HCT116 (cell line): ENCODE measurements around the gene OVOL2. TPM values are rescaled to one million over a fixed set of nuclear protein-coding genes. Genes with fewer than 3 reads are reported as not detected.

Experiments used
- ATAC-seq: fragments of 200-7000 bp; cut with Tn5 transposase; 2 replicates; pipeline ENCODE4 v1.9.1; 2020; ENCODE audit warnings: mild to moderate bottlenecking, moderate library complexity
- BruUV-seq: library from RNA; stranded (reverse); fragments of 400-500 nt; replicated peaks from 2 replicates; lab custom pipeline; 2021; lab: Mats Ljungman, UMichigan
- CTCF ChIA-PET: fragments of 300-600 bp; sonication (Branson Sonifier 250); formaldehyde crosslinking; loops from one replicate; lab custom pipeline; 2021; ENCODE audit warnings: antibody characterized with exemption; lab: Charles Lee
- POLR2A ChIA-PET: fragments of 300-600, 350-600 bp; sonication (Branson Sonifier 250); formaldehyde crosslinking; loops from one replicate; lab custom pipeline; 2021; ENCODE audit warnings: antibody characterized with exemption; lab: Charles Lee
- RAD21 ChIA-PET, 2 experiments: fragments of 300-600 bp; sonication (Branson Sonifier 250); formaldehyde crosslinking; loops; one replicate each; lab custom pipeline; 2023; ENCODE audit warnings: low total read pairs in 2 of 2; ENCODE audit not compliant: uncharacterized antibody in 2 of 2, unreplicated experiment in 2 of 2, low non-redundant PET in 1 of 2; lab: Charles Lee
- DNase-seq: peaks from one replicate; pipeline ENCODE4 v3.0.0-alpha.2; 2010; ENCODE audit warnings: low read depth, low spot score
- H2AFZ ChIP-seq: fragments of 200-600 bp; shearing (Covaris generic), sonication (generic); 2 replicates; pipeline ENCODE4 v1.6.1; 2017; ENCODE audit warnings: low read depth, mixed run types, mixed read lengths, antibody characterized with exemption, low read length; ENCODE audit not compliant: poor library complexity, severe bottlenecking
- H3K27ac ChIP-seq: 2 replicates; pipeline ENCODE4 v1.5.1; 2012; ENCODE audit warnings: low read depth, low read length
- H3K27me3 ChIP-seq: fragments of 200-600 bp; sonication (generic); 2 replicates; pipeline ENCODE4 v1.6.1; 2016; ENCODE audit warnings: mixed run types, low read length, mixed read lengths; ENCODE audit not compliant: insufficient read depth
- H3K36me3 ChIP-seq, 2 experiments: fragments of 200-500 bp in 1 of 2; fragments of 200-600 bp in 1 of 2; sonication (Bioruptor generic) in 1 of 2; sonication (generic) in 1 of 2; 2 replicates each; pipeline versions ENCODE4 v1.5.1 to v1.6.1; 2014 to 2016; ENCODE audit warnings: low read length in 2 of 2, inconsistent platforms in 1 of 2, mixed read lengths in 1 of 2, mixed run types in 1 of 2; ENCODE audit not compliant: insufficient read depth in 2 of 2, control insufficient read depth in 1 of 2
- H3K4me1 ChIP-seq, 2 experiments: fragments of 200-600 bp in 1 of 2; sonication (generic) in 1 of 2; 2 replicates each; pipeline versions ENCODE4 v1.5.1 to v1.6.1; 2012 to 2017; ENCODE audit warnings: low read length in 2 of 2, inconsistent platforms in 1 of 2, mild to moderate bottlenecking in 1 of 2, mixed read lengths in 1 of 2, mixed run types in 1 of 2, moderate library complexity in 1 of 2; ENCODE audit not compliant: insufficient read depth in 2 of 2, control insufficient read depth in 1 of 2
- H3K4me2 ChIP-seq: fragments of 200-600 bp; sonication (generic); 2 replicates; pipeline ENCODE4 v1.6.1; 2017; ENCODE audit warnings: mixed run types, low read length, mixed read lengths
- H3K4me3 ChIP-seq, 2 experiments: fragments of 200-600 bp in 1 of 2; sonication (generic) in 1 of 2; replicated peaks in 1 of 2; 2 replicates each; pipeline ENCODE4 v1.5.1; 2011 to 2016; ENCODE audit warnings: low read length in 2 of 2, control low read depth in 1 of 2, low read depth in 1 of 2, mild to moderate bottlenecking in 1 of 2, mixed read lengths in 1 of 2, mixed run types in 1 of 2
- H3K79me2 ChIP-seq: fragments of 200-600 bp; sonication (generic); 2 replicates; pipeline ENCODE4 v1.6.1; 2017; ENCODE audit warnings: mild to moderate bottlenecking, mixed run types, low read length, moderate library complexity, mixed read lengths; ENCODE audit not compliant: insufficient read depth
- H3K9ac ChIP-seq: fragments of 200-600 bp; sonication (generic); 2 replicates; pipeline ENCODE4 v1.6.1; 2016; ENCODE audit warnings: low read length, mixed read lengths
- H3K9me2 ChIP-seq: fragments of 200-600 bp; sonication (generic), shearing (Covaris generic); 2 replicates; pipeline ENCODE4 v1.6.1; 2017; ENCODE audit warnings: mixed run types, mild to moderate bottlenecking, moderate library complexity; ENCODE audit not compliant: insufficient read depth
- H3K9me3 ChIP-seq, 2 experiments: fragments of 200-500 bp in 1 of 2; fragments of 200-600 bp in 1 of 2; sonication (Bioruptor generic) in 1 of 2; sonication (generic) in 1 of 2; 2 replicates each; pipeline ENCODE4 v1.6.1; 2014 to 2017; ENCODE audit warnings: low read length in 2 of 2, mixed read lengths in 2 of 2, inconsistent platforms in 1 of 2, low read depth in 1 of 2, mild to moderate bottlenecking in 1 of 2, mixed run types in 1 of 2, moderate library complexity in 1 of 2; ENCODE audit not compliant: control insufficient read depth in 1 of 2, insufficient read depth in 1 of 2
- H4K20me1 ChIP-seq: fragments of 200-600 bp; sonication (generic), shearing (Covaris generic); 2 replicates; pipeline ENCODE4 v1.6.1; 2017; ENCODE audit warnings: mixed run types, mild to moderate bottlenecking, moderate library complexity; ENCODE audit not compliant: insufficient read depth
- CTCF ChIP-seq, 3 experiments: fragments of 200-600 bp in 1 of 3; sonication (generic) in 1 of 3; IDR thresholded peaks in 2 of 3; conservative IDR thresholded peaks in 1 of 3; 2 replicates each; pipeline ENCODE4 v1.5.1; 2012 to 2017; ENCODE audit warnings: low read depth in 2 of 3, low read length in 2 of 3, antibody characterized with exemption in 1 of 3, borderline replicate concordance in 1 of 3, control low read depth in 1 of 3, mild to moderate bottlenecking in 1 of 3, mixed read lengths in 1 of 3, mixed run types in 1 of 3, moderate library complexity in 1 of 3; ENCODE audit not compliant: insufficient read depth in 1 of 3
- EGR1 ChIP-seq: IDR thresholded peaks from 2 replicates; pipeline ENCODE4 v1.6.1; 2012; ENCODE audit warnings: low read depth
- EZH2 ChIP-seq: fragments of 200-600 bp; sonication (generic); IDR thresholded peaks from 2 replicates; pipeline ENCODE4 v1.6.1; 2017; ENCODE audit warnings: antibody characterized with exemption, mixed run types
- POLR2A ChIP-seq: IDR thresholded peaks from 2 replicates; pipeline ENCODE4 v1.7.0; 2011; ENCODE audit warnings: borderline replicate concordance; ENCODE audit not compliant: insufficient read depth, insufficient read length; ENCODE audit errors: extremely low read depth
- RAD21 ChIP-seq: IDR thresholded peaks from 2 replicates; pipeline ENCODE4 v1.6.1; 2012; ENCODE audit warnings: low read depth, mild to moderate bottlenecking
- REST ChIP-seq: IDR thresholded peaks from 2 replicates; pipeline ENCODE4 v1.6.1; 2012; ENCODE audit warnings: low read depth
- SP1 ChIP-seq: IDR thresholded peaks from 2 replicates; pipeline ENCODE4 v1.6.1; 2012; ENCODE audit warnings: low read depth
- YY1 ChIP-seq: IDR thresholded peaks from 2 replicates; pipeline ENCODE4 v1.6.1; 2011; ENCODE audit warnings: low read length, low read depth, moderate library complexity, mild to moderate bottlenecking; ENCODE audit not compliant: insufficient replicate concordance; ENCODE audit errors: extremely low read depth
- ZNF274 ChIP-seq: fragments of 200-500 bp; sonication (Bioruptor generic); IDR thresholded peaks from 2 replicates; pipeline ENCODE4 v1.6.1; 2014; ENCODE audit warnings: mild to moderate bottlenecking, low read depth, low read length, inconsistent platforms
- intact Hi-C: fragments of 100-400 bp; cut with micrococcal nuclease; formaldehyde crosslinking; loops from 2 replicates; pipeline ENCODE4 v1.10.0; 2022
- total RNA-seq: library from RNA; stranded (reverse); gene quantifications from one replicate; pipeline ENCODE4 v1.2.1, GENCODE V29; 2021; ENCODE audit not compliant: unreplicated experiment

OVOL2 gene
- total RNA-seq, 1 experiment from 2014 or later, result 0.86 TPM

GRCh38 chr20:18001131-18001921 is 56.4 kb downstream of the OVOL2 start:
- no peaks in the 10 kb centered on the region for H3K79me2 ChIP-seq
- ChIA-PET RAD21 (no interaction called here), POLR2A (no interaction called here), CTCF (no interaction called here)
- no peak overlapping the region for H3K27ac ChIP-seq
- intact Hi-C loops, result no loop called here
- H2AFZ ChIP-seq, result no peak overlapping the region
- H3K4me3 ChIP-seq, result no peak overlapping the region
- no peaks in the 10 kb centered on the region for H4K20me1 ChIP-seq
- H3K4me1 ChIP-seq, result no peaks in the 10 kb centered on the region
- H3K9ac ChIP-seq, result no peak overlapping the region
- no peaks in the 10 kb centered on the region for H3K9me3 ChIP-seq
- no peaks in the 10 kb centered on the region for H3K36me3 ChIP-seq
- ATAC-seq (no peak), DNase-seq (no peak)
- H3K9me2 ChIP-seq, result no peaks in the 10 kb centered on the region
- no peak for TF ChIP-seq CTCF (IDR thresholded peaks at IDR 0.05 in 2 of 3, conservative IDR thresholded peaks at IDR 0.05 in 1 of 3; ENCODE audit: borderline replicate concordance in 1 of 3, insufficient read depth in 1 of 3, low read depth in 2 of 3, low read length in 2 of 3)
- TF ChIP-seq REST, result no peak
- TF ChIP-seq YY1, result no peak
- TF ChIP-seq EZH2, result no peak
- TF ChIP-seq SP1, result no peak
- no peak for TF ChIP-seq EGR1
- no peak for TF ChIP-seq RAD21
- TF ChIP-seq POLR2A, result no peak
- TF ChIP-seq ZNF274, result no peak
- H3K4me2 ChIP-seq, result no peak overlapping the region
- BruUV-seq, result no TSS peak
- H3K27me3 ChIP-seq, result no peaks in the 10 kb centered on the region
